Calu3 (cell line): ENCODE results near the gene RBM15B. TPM values are rescaled to one million over a fixed set of nuclear protein-coding genes. Genes with fewer than 3 reads are reported as not detected.
A peak's percentile ranks its signal among the peaks of the same experiment; 100 is the strongest.

Experiments
- BruUV-seq: library from RNA; stranded (reverse); fragments of 400-500 nt; replicated peaks from 2 replicates; lab custom pipeline; 2021; lab: Mats Ljungman, UMichigan
- CTCF ChIA-PET: fragments of 300-600 bp; sonication (Branson Sonifier 250); formaldehyde crosslinking; loops from one replicate; lab custom pipeline; 2022; ENCODE audit warnings: antibody characterized with exemption; lab: Charles Lee
- DNase-seq: peaks from one replicate; pipeline ENCODE4 v3.0.0; 2022
- H3K27ac Mint-ChIP-seq: one replicate; pipeline ENCODE4 v1.8.0; 2022; ENCODE audit warnings: mixed read lengths; ENCODE audit not compliant: unreplicated experiment
- H3K27me3 Mint-ChIP-seq: one replicate; pipeline ENCODE4 v1.8.0; 2022; ENCODE audit warnings: mixed read lengths; ENCODE audit not compliant: unreplicated experiment
- H3K36me3 Mint-ChIP-seq: one replicate; pipeline ENCODE4 v1.8.0; 2022; ENCODE audit warnings: mild to moderate bottlenecking, moderate library complexity, mixed read lengths; ENCODE audit not compliant: insufficient read depth, unreplicated experiment
- H3K4me1 Mint-ChIP-seq: one replicate; pipeline ENCODE4 v1.8.0; 2022; ENCODE audit warnings: mild to moderate bottlenecking, low read depth, mixed read lengths; ENCODE audit not compliant: unreplicated experiment
- H3K4me3 Mint-ChIP-seq: one replicate; pipeline ENCODE4 v1.8.0; 2022; ENCODE audit warnings: mild to moderate bottlenecking, low read depth, moderate library complexity, mixed read lengths; ENCODE audit not compliant: unreplicated experiment
- H3K9me3 Mint-ChIP-seq: one replicate; pipeline ENCODE4 v1.8.0; 2022; ENCODE audit warnings: low read depth, mixed read lengths; ENCODE audit not compliant: unreplicated experiment
- CTCF ChIP-seq: fragments of 200-600 bp; IDR thresholded peaks from one replicate; pipeline ENCODE4 v1.8.0; 2022; ENCODE audit warnings: antibody characterized with exemption; ENCODE audit not compliant: unreplicated experiment
- intact Hi-C: fragments of 100-400 bp; cut with micrococcal nuclease; formaldehyde crosslinking; loops from one replicate; pipeline ENCODE4 v1.10.0; 2022; ENCODE audit not compliant: unreplicated experiment
- total RNA-seq: library from RNA; stranded (reverse); gene quantifications from 2 replicates; pipeline ENCODE4 v1.2.3, GENCODE V29; 2022

Gene RBM15B
- total RNA-seq, 1 experiment from 2014 or later = 43.8 TPM

GRCh38 chr3:51397392-51397791 is 6.3 kb downstream of the RBM15B start:
- CTCF ChIA-PET = no interaction called here
- H3K36me3 Mint-ChIP-seq = peaks cover 51% of the 10 kb centered on the region
- TF ChIP-seq CTCF = no peak
- H3K4me1 Mint-ChIP-seq = peaks cover 7% of the 10 kb centered on the region
- BruUV-seq = no TSS peak
- H3K27ac Mint-ChIP-seq = peak overlapping the region; percentile 30
- intact Hi-C loops = no loop called here
- no peak for DNase-seq
- H3K4me3 Mint-ChIP-seq = no peak overlapping the region
- H3K27me3 Mint-ChIP-seq = no peaks in the 10 kb centered on the region
- H3K9me3 Mint-ChIP-seq = no peaks in the 10 kb centered on the region

GRCh38 chr3:51398595-51399310 is 7.7 kb downstream of the RBM15B start:
- Mint-ChIP-seq H3K9me3 (no peaks in the 10 kb centered on the region), H3K27ac (no peak overlapping the region), H3K36me3 (peaks cover 37% of the 10 kb centered on the region), H3K27me3 (no peaks in the 10 kb centered on the region), H3K4me1 (no peaks in the 10 kb centered on the region), H3K4me3 (no peak overlapping the region)
- TF ChIP-seq CTCF = no peak
- no TSS peak for BruUV-seq
- no peak for DNase-seq
- CTCF ChIA-PET = no interaction called here
- intact Hi-C loops = no loop called here

- no peak for DNase-seq
- peaks cover 23% of the 10 kb centered on the region for H3K36me3 Mint-ChIP-seq
- H3K27me3 Mint-ChIP-seq = no peaks in the 10 kb centered on the region
- CTCF ChIA-PET = no interaction called here
- intact Hi-C loops = no loop called here
- no peaks in the 10 kb centered on the region for H3K4me1 Mint-ChIP-seq
- no peak overlapping the region for H3K4me3 Mint-ChIP-seq
- no TSS peak for BruUV-seq
- H3K27ac Mint-ChIP-seq = no peak overlapping the region
- no peak for TF ChIP-seq CTCF
- H3K9me3 Mint-ChIP-seq = no peaks in the 10 kb centered on the region
Observed at GRCh38 chr3:51400166-51400565, 9.1 kb downstream of the RBM15B start.

GRCh38 chr3:51401735-51402134 is 10.7 kb downstream of the RBM15B start:
- Mint-ChIP-seq H3K4me1 (no peaks in the 10 kb centered on the region), H3K4me3 (no peak overlapping the region), H3K36me3 (peaks cover 16% of the 10 kb centered on the region), H3K27ac (no peak overlapping the region), H3K9me3 (no peaks in the 10 kb centered on the region), H3K27me3 (no peaks in the 10 kb centered on the region)
- intact Hi-C loops = no loop called here
- no TSS peak for BruUV-seq
- no peak for DNase-seq
- TF ChIP-seq CTCF = no peak
- CTCF ChIA-PET = interaction anchor here (0.6 to 0.8 kb wide), 2 partner anchors 71 to 218 kb away, joined by 3 to 6 read pairs; no protein-coding TSS in a partner anchor
